Measurements from ENCODE around the gene JARID2. TPM values are rescaled to one million over a fixed set of nuclear protein-coding genes. Genes with fewer than 3 reads are reported as not detected.

JARID2 gene
- total and polyA plus RNA-seq, 9 of the 15 experiments (the other 6 are each of a cell fraction or from before 2014, with no cell fraction given) = 5.0 to 29.0 (median 15.6) TPM

DNA sequence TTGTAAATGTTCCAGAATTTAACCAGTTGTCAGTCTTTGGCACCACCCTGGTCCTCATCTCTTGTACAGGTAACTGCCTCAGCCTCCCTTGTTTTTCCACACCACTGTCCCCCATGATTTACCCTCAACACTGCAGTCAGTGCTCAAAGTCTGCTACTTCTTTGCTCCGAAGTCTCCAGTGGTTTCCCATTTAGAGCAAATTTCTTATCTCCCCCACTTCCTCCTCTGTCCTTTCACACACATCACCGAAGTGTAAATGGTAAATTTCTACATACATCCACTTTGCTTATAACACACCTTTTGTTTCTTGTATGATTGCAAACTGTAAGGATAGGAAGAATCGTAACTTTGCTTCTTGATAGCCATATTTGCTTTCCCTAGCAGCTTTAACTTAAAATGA, 115.3 kb downstream of the JARID2 start (continued):
- TF ChIP-seq, protein P1, sequence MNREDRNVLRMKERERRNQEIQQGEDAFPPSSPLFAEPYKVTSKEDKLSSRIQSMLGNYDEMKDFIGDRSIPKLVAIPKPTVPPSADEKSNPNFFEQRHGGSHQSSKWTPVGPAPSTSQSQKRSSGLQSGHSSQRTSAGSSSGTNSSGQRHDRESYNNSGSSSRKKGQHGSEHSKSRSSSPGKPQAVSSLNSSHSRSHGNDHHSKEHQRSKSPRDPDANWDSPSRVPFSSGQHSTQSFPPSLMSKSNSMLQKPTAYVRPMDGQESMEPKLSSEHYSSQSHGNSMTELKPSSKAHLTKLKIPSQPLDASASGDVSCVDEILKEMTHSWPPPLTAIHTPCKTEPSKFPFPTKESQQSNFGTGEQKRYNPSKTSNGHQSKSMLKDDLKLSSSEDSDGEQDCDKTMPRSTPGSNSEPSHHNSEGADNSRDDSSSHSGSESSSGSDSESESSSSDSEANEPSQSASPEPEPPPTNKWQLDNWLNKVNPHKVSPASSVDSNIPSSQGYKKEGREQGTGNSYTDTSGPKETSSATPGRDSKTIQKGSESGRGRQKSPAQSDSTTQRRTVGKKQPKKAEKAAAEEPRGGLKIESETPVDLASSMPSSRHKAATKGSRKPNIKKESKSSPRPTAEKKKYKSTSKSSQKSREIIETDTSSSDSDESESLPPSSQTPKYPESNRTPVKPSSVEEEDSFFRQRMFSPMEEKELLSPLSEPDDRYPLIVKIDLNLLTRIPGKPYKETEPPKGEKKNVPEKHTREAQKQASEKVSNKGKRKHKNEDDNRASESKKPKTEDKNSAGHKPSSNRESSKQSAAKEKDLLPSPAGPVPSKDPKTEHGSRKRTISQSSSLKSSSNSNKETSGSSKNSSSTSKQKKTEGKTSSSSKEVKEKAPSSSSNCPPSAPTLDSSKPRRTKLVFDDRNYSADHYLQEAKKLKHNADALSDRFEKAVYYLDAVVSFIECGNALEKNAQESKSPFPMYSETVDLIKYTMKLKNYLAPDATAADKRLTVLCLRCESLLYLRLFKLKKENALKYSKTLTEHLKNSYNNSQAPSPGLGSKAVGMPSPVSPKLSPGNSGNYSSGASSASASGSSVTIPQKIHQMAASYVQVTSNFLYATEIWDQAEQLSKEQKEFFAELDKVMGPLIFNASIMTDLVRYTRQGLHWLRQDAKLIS (CRISPR knock-in tag; IDR thresholded peaks at IDR 0.05) = 0 out of 2 replicates have a peak, but pooled peaks have one; percentile 41
- TF ChIP-seq, protein P2, sequence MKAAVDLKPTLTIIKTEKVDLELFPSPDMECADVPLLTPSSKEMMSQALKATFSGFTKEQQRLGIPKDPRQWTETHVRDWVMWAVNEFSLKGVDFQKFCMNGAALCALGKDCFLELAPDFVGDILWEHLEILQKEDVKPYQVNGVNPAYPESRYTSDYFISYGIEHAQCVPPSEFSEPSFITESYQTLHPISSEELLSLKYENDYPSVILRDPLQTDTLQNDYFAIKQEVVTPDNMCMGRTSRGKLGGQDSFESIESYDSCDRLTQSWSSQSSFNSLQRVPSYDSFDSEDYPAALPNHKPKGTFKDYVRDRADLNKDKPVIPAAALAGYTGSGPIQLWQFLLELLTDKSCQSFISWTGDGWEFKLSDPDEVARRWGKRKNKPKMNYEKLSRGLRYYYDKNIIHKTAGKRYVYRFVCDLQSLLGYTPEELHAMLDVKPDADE (conservative IDR thresholded peaks at IDR 0.05; ENCODE audit: control insufficient read depth, low read depth, low read length) = no peak
- TF ChIP-seq SPI1 (IDR thresholded peaks at IDR 0.05; ENCODE audit: borderline replicate concordance, low read depth, low read length) = peak; percentile 82; the same call in 1 of the 2 replicates
- TF ChIP-seq FOS (IDR thresholded peaks at IDR 0.05; ENCODE audit: extremely low read depth, insufficient read length) = no peak
- TF ChIP-seq CBFB (CRISPR knock-in tag; IDR thresholded peaks at IDR 0.05) = no peak
- TF ChIP-seq, protein P3, sequence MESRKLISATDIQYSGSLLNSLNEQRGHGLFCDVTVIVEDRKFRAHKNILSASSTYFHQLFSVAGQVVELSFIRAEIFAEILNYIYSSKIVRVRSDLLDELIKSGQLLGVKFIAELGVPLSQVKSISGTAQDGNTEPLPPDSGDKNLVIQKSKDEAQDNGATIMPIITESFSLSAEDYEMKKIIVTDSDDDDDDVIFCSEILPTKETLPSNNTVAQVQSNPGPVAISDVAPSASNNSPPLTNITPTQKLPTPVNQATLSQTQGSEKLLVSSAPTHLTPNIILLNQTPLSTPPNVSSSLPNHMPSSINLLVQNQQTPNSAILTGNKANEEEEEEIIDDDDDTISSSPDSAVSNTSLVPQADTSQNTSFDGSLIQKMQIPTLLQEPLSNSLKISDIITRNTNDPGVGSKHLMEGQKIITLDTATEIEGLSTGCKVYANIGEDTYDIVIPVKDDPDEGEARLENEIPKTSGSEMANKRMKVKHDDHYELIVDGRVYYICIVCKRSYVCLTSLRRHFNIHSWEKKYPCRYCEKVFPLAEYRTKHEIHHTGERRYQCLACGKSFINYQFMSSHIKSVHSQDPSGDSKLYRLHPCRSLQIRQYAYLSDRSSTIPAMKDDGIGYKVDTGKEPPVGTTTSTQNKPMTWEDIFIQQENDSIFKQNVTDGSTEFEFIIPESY (CRISPR knock-in tag; IDR thresholded peaks at IDR 0.05) = 0 out of 2 replicates have a peak, but pooled peaks have one; percentile 35
- TF ChIP-seq, protein P4, sequence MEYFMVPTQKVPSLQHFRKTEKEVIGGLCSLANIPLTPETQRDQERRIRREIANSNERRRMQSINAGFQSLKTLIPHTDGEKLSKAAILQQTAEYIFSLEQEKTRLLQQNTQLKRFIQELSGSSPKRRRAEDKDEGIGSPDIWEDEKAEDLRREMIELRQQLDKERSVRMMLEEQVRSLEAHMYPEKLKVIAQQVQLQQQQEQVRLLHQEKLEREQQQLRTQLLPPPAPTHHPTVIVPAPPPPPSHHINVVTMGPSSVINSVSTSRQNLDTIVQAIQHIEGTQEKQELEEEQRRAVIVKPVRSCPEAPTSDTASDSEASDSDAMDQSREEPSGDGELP (CRISPR knock-in tag; IDR thresholded peaks at IDR 0.05; ENCODE audit: borderline replicate concordance) = no peak

Measured in K562 (cell line).